Measurements from ENCODE around the gene ADAMTS18. TPM values are rescaled to one million over a fixed set of nuclear protein-coding genes. Genes with fewer than 3 reads are reported as not detected.
"Not testable (repeated sequence)": the region's sequence is repeated elsewhere in the genome, so short reads cannot be mapped to it uniquely, and the experiment has no call there.

ADAMTS18 gene
- total RNA-seq, 1 experiment from 2014 or later: not detected

- ATAC-seq (no peak), DNase-seq (ENCODE audit: low read depth, low spot score) (no peak)
- H3K9me3 ChIP-seq (ENCODE audit: control insufficient read depth in 1 of 2, insufficient read depth in 1 of 2, low read depth in 1 of 2, low read length in 2 of 2): no peaks in the 10 kb centered on the region
- H3K9ac ChIP-seq (ENCODE audit: low read length): no peak overlapping the region
- H3K9me2 ChIP-seq (ENCODE audit: insufficient read depth): no peaks in the 10 kb centered on the region
- no peak overlapping the region for H3K27ac ChIP-seq (ENCODE audit: low read depth, low read length)
- H3K79me2 ChIP-seq (ENCODE audit: insufficient read depth, low read length): no peaks in the 10 kb centered on the region
- no peaks in the 10 kb centered on the region for H3K4me1 ChIP-seq (ENCODE audit: control insufficient read depth in 1 of 2, insufficient read depth in 2 of 2, low read length in 2 of 2)
- H3K4me3 ChIP-seq (replicated peaks in 1 of 2; ENCODE audit: low read depth in 1 of 2, low read length in 2 of 2): no peak overlapping the region
- BruUV-seq (replicated peaks): no TSS peak
- H4K20me1 ChIP-seq (ENCODE audit: insufficient read depth): no peaks in the 10 kb centered on the region
- intact Hi-C loops (cut with micrococcal nuclease): no loop called here
- no peak overlapping the region for H3K4me2 ChIP-seq (ENCODE audit: low read length)
- CTCF ChIA-PET: no interaction called here
- TF ChIP-seq ZBTB33 (IDR thresholded peaks at IDR 0.05; ENCODE audit: extremely low read depth, insufficient replicate concordance, low read length): no peak
- TF ChIP-seq JUND (IDR thresholded peaks at IDR 0.05): no peak
- TF ChIP-seq POLR2AphosphoS5 (IDR thresholded peaks at IDR 0.05; ENCODE audit: low read depth, low read length): no peak
- no peak for TF ChIP-seq EZH2phosphoT487 (IDR thresholded peaks at IDR 0.05; ENCODE audit: borderline replicate concordance)
- TF ChIP-seq SRF (IDR thresholded peaks at IDR 0.05; ENCODE audit: low read depth): no peak
- no peak for TF ChIP-seq ELF1 (IDR thresholded peaks at IDR 0.05; ENCODE audit: borderline replicate concordance, low read depth)
- TF ChIP-seq TCF7L2 (IDR thresholded peaks at IDR 0.05; ENCODE audit: borderline replicate concordance, extremely low read depth, insufficient read depth, insufficient read length): no peak
- no peak for TF ChIP-seq ZFX (IDR thresholded peaks at IDR 0.05)
- no peak for TF ChIP-seq EGR1 (IDR thresholded peaks at IDR 0.05; ENCODE audit: low read depth)
- TF ChIP-seq FOSL1 (IDR thresholded peaks at IDR 0.05; ENCODE audit: low read depth): no peak
- no peak for TF ChIP-seq REST (IDR thresholded peaks at IDR 0.05; ENCODE audit: low read depth)
- TF ChIP-seq SP1 (IDR thresholded peaks at IDR 0.05; ENCODE audit: low read depth): no peak
- no peak for TF ChIP-seq ZNF274 (IDR thresholded peaks at IDR 0.05; ENCODE audit: low read depth, low read length)
- TF ChIP-seq YY1 (IDR thresholded peaks at IDR 0.05; ENCODE audit: extremely low read depth, insufficient replicate concordance, low read depth, low read length): no peak
- no peak for TF ChIP-seq ATF3 (IDR thresholded peaks at IDR 0.05)
- no peak for TF ChIP-seq SIN3A (IDR thresholded peaks at IDR 0.05; ENCODE audit: low read depth)
- TF ChIP-seq EZH2 (IDR thresholded peaks at IDR 0.05): no peak
- no peak for TF ChIP-seq RAD21 (IDR thresholded peaks at IDR 0.05; ENCODE audit: low read depth)
- H2AFZ ChIP-seq (ENCODE audit: low read depth, low read length, poor library complexity, severe bottlenecking): no peak overlapping the region
- peaks cover 25% of the 10 kb centered on the region for H3K27me3 ChIP-seq (ENCODE audit: insufficient read depth, low read length)
- POLR2A ChIA-PET: no interaction called here
- no peaks in the 10 kb centered on the region for H3K36me3 ChIP-seq (ENCODE audit: control insufficient read depth in 1 of 2, insufficient read depth in 2 of 2, low read length in 2 of 2)
- RAD21 ChIA-PET (ENCODE audit: low non-redundant PET in 1 of 2, low total read pairs in 2 of 2, uncharacterized antibody in 2 of 2, unreplicated experiment in 2 of 2): no interaction called here
Measured at GRCh38 chr16:77467821-77468335, 33.0 kb upstream of the ADAMTS18 start.

DNA sequence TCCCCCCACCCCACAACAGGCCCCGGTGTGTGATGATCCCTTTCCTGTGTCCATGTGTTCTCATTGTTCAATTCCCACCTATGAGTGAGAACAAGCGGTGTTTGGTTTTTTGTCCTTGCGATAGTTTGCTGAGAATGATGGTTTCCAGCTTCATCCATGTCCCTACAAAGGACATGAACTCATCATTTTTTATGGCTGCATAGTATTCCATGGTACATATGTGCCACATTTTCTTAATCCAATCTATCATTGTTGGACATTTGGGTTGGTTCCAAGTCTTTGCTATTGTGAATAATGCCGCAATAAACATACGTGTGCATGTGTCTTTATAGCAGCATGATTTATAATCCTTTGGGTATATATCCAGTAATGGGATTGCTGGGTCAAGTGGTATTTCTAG lies 28.8 kb upstream of the ADAMTS18 start:
- ATAC-seq; intact Hi-C loops (cut with micrococcal nuclease); CTCF ChIA-PET; H3K4me1 ChIP-seq (ENCODE audit: control insufficient read depth in 1 of 2, insufficient read depth in 2 of 2, low read length in 2 of 2); POLR2A ChIA-PET; DNase-seq (ENCODE audit: low read depth, low spot score); RAD21 ChIA-PET (ENCODE audit: low non-redundant PET in 1 of 2, low total read pairs in 2 of 2, uncharacterized antibody in 2 of 2, unreplicated experiment in 2 of 2); H3K9me2 ChIP-seq (ENCODE audit: insufficient read depth); BruUV-seq (replicated peaks); H3K27ac ChIP-seq (ENCODE audit: low read depth, low read length); H3K4me2 ChIP-seq (ENCODE audit: low read length); H3K4me3 ChIP-seq (replicated peaks in 1 of 2; ENCODE audit: low read depth in 1 of 2, low read length in 2 of 2); H2AFZ ChIP-seq (ENCODE audit: low read depth, low read length, poor library complexity, severe bottlenecking); H3K79me2 ChIP-seq (ENCODE audit: insufficient read depth, low read length); H3K9me3 ChIP-seq (ENCODE audit: control insufficient read depth in 1 of 2, insufficient read depth in 1 of 2, low read depth in 1 of 2, low read length in 2 of 2); H4K20me1 ChIP-seq (ENCODE audit: insufficient read depth); H3K9ac ChIP-seq (ENCODE audit: low read length); H3K36me3 ChIP-seq (ENCODE audit: control insufficient read depth in 1 of 2, insufficient read depth in 2 of 2, low read length in 2 of 2): not testable (repeated sequence)
- H3K27me3 ChIP-seq (ENCODE audit: insufficient read depth, low read length): peaks cover 21% of the 10 kb centered on the region
